NCI-H524 treated with DMSO at 0.1 percent for 48 hours (cell line): ENCODE results near the gene GDF3.
"Not testable (repeated sequence)": the region's sequence is repeated elsewhere in the genome, so short reads cannot be mapped to it uniquely, and the experiment has no call there.

Experiments used
- DNase-seq: peaks from one replicate; lab custom pipeline; 2025; lab: John Stamatoyannopoulos, UW

The GDF3 gene

GRCh38 chr12:7695566-7696197, at the start of gene GDF3:
TSS of gene GDF3 (minus strand) at chr12:7695775. CDS start at chr12:7695728, 47 bp downstream.
- no peak for DNase-seq

GRCh38 chr12:7732993-7733392, 37.4 kb upstream of the GDF3 start:
- no peak for DNase-seq

GRCh38 chr12:7731486-7731885, 35.9 kb upstream of the GDF3 start:
- DNase-seq: no peak

GRCh38 chr12:7730984-7731383, 35.4 kb upstream of the GDF3 start:
- DNase-seq: not testable (repeated sequence)

- DNase-seq: no peak
Measured at GRCh38 chr12:7729746-7730145, 34.2 kb upstream of the GDF3 start.

- DNase-seq: no peak
Measured at GRCh38 chr12:7723926-7724325, 28.4 kb upstream of the GDF3 start.

GRCh38 chr12:7719946-7720730, 24.6 kb upstream of the GDF3 start:
- no peak for DNase-seq

GRCh38 chr12:7716381-7716780, 20.8 kb upstream of the GDF3 start:
- DNase-seq: no peak

- no peak for DNase-seq
Measured at GRCh38 chr12:7712841-7713442, 17.4 kb upstream of the GDF3 start.

GRCh38 chr12:7711133-7711532, 15.6 kb upstream of the GDF3 start, which contains the start of gene DPPA3:
TSS of gene DPPA3 (plus strand) at chr12:7711433. CDS start at chr12:7711571, 138 bp downstream.
- DNase-seq: no peak

- DNase-seq: no peak
Measured at GRCh38 chr12:7709969-7710675, 14.5 kb upstream of the GDF3 start.

GRCh38 chr12:7705846-7706245, 10.3 kb upstream of the GDF3 start:
- DNase-seq: no peak

GRCh38 chr12:7695237-7695560, 376 bp downstream of the GDF3 start:
- no peak for DNase-seq

GRCh38 chr12:7694556-7695236, 879 bp downstream of the GDF3 start:
- no peak for DNase-seq

GRCh38 chr12:7693793-7694192, 1.8 kb downstream of the GDF3 start:
- DNase-seq: no peak

- DNase-seq: no peak
Measured at GRCh38 chr12:7681535-7681934, 14.0 kb downstream of the GDF3 start.

- DNase-seq: no peak
Measured at GRCh38 chr12:7679251-7680045, 16.1 kb downstream of the GDF3 start.

- no peak for DNase-seq
Measured at GRCh38 chr12:7678744-7679143, 16.8 kb downstream of the GDF3 start.

- not testable (repeated sequence) for DNase-seq
Measured at GRCh38 chr12:7677432-7677888, 18.1 kb downstream of the GDF3 start.

GRCh38 chr12:7675455-7675854, 20.1 kb downstream of the GDF3 start:
- not testable (repeated sequence) for DNase-seq

GRCh38 chr12:7668171-7668570, 27.4 kb downstream of the GDF3 start:
- DNase-seq: no peak
